Cardiac fibroblast (primary cell): Measurements from ENCODE around the gene FOXI2.

Source experiments
- DNase-seq, 2 donors: peaks; one replicate each; pipeline versions ENCODE4 v3.0.0 to v3.0.0-alpha.2; 2010; ENCODE audit warnings: low read depth in 2 of 2
- H3K4me3 ChIP-seq, 2 donors: replicated peaks in 1 of 2; 1 replicate in 1 of 2; 2 replicates in 1 of 2; pipeline ENCODE4 v1.5.1; 2011; ENCODE audit warnings: low read depth in 2 of 2, low read length in 2 of 2, mild to moderate bottlenecking in 2 of 2, moderate library complexity in 1 of 2
- TF ChIP-seq, protein P1 (sequence below): IDR thresholded peaks from one replicate; pipeline ENCODE4 v1.5.1; 2011; ENCODE audit warnings: low read depth, mild to moderate bottlenecking, low read length, inconsistent platforms

Gene FOXI2

DNA sequence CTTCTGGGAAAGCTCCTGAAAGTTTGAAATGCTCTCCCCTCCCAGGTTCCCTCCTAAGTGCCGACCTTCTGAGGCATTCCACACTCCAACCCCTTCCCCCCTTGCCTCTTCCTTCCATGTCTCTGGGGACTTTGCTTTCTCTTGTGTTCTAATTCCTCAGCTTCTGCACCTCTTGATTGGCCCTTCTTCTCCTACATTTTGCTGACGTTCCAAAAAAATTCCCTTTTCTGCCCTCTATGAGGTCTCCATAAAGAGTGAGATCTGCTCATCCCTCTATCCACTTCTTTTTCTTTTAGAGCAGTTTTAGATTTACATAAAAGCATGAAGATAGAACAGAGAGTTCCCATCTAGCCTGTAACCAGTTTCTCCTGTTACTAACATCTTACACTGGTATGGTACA, 22.3 kb downstream of the FOXI2 start:
- H3K4me3 ChIP-seq: no peak overlapping the region
- no peak for DNase-seq
- TF ChIP-seq, protein P1, sequence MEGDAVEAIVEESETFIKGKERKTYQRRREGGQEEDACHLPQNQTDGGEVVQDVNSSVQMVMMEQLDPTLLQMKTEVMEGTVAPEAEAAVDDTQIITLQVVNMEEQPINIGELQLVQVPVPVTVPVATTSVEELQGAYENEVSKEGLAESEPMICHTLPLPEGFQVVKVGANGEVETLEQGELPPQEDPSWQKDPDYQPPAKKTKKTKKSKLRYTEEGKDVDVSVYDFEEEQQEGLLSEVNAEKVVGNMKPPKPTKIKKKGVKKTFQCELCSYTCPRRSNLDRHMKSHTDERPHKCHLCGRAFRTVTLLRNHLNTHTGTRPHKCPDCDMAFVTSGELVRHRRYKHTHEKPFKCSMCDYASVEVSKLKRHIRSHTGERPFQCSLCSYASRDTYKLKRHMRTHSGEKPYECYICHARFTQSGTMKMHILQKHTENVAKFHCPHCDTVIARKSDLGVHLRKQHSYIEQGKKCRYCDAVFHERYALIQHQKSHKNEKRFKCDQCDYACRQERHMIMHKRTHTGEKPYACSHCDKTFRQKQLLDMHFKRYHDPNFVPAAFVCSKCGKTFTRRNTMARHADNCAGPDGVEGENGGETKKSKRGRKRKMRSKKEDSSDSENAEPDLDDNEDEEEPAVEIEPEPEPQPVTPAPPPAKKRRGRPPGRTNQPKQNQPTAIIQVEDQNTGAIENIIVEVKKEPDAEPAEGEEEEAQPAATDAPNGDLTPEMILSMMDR: no peak

DNA sequence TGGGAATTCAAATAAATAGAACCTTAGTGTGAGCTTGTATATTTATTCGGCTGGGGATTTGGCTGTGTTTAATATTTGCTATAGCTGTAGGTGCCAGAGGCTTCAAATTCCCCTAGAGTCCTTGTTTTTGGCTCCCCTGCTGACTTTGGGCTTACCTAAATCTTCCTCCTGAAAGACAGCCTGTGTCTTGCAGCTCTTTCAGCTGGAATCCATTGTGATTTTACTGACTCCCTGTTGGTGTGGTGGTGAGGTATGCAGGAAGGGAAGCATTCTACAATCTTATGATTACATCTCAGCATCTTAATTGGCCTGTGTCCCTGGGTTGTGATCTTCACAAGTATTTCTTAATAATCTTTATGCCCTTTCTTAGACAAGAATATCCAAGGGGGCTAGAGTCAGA, 25.9 kb downstream of the FOXI2 start:
- no peak overlapping the region for H3K4me3 ChIP-seq
- no peak for DNase-seq
- TF ChIP-seq, protein P1: no peak

DNA sequence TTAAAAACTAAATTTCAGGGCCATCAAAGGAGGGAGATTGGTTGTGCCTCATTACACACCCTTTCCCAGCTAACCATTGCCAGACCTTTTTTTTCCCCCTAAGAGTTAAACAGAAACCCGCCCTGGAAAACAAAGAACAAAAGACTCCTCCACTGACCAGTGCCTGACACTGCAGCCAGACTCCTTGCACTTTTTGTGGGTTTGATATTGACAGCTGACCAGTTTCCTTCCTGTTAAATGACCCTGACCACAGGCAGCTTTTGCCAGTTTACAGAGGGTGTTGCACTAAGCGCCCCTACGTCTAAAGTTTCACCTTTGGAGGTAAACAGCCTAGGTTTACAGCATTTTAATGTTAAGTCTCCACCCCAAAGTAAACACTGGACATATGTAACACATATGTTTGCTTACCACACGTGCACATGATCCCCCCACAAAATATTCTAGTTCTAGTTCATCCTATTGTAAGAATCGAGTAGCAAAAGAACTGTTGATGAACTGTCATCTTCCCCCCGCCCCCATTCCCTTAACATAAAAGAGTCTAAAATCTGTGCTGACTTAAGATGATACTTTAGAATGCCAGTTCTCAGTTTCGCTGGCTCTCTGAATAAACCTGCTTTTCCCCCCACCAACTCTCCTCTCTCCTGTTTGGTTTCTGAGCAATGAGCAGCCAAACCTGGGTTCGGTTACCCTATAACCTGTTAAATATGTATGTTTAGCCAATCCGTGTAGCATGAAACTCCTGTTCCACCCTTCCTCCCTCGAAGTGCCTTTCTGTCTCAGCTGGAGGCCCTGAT, 38.0 kb downstream of the FOXI2 start:
- H3K4me3 ChIP-seq: no peak overlapping the region
- TF ChIP-seq, protein P1: no peak
- no peak for DNase-seq

DNA sequence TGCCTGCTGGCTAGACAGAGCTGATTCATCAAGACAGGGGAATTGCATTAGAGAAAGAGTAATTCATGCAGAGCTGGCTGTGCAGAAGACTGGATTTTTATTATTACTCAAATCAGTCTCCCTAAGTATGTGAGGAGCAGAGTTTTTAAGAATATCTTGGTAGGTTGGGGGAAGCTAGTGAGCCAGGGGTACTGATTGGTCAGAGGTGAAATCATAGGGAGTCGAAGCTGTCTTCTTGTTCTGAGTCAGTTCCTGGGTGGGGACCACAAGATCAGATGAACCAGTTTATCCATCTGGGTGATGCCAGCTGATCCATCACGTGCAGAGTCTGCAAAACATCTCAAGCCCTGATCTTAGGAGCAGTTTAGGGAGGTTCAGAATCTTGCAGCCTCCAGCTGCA, 39.8 kb downstream of the FOXI2 start:
- TF ChIP-seq, protein P1: no peak
- DNase-seq: no peak
- no peak overlapping the region for H3K4me3 ChIP-seq

DNA sequence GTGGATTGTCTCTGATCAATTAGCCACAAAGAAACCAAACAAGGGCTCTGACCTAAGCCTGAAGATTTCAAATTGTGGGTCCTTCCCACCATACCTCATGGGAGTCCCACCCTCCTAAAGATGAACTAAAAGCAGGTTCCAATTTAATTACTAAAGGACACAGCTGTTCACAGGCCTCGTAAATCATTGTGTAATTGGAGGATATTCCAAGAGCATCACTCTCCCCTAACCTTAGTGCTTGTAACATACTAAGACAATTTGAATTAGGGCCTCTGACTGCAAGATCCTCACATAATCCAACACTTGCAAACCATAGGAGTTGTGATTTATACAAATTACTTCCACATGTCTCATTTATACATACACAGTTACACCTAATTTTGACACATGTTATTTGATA, 44.4 kb downstream of the FOXI2 start:
- TF ChIP-seq, protein P1: no peak

DNA sequence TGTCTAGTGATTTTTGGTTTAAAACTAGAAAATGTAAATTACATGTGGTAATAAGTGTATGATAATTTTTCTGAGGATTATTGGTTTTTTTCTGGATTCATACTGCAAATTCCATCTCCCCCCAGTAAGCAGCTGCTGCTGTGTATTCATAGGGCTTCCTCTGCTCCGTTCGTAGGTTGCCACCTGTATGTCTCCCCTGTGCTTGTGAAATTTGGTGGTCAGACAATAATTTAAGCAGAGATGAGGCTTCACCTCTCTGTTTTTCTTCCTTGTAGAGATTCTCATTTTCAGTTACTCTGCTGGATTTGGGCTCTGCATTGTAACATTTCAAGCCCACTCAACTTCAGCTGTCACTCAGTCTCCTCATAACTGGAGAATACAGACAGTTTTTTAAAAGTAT, 50.9 kb downstream of the FOXI2 start:
- DNase-seq: no peak
- no peak overlapping the region for H3K4me3 ChIP-seq
- TF ChIP-seq, protein P1: no peak

More for the DNA sequence above, 44.4 kb downstream of the FOXI2 start:
- no peak overlapping the region for H3K4me3 ChIP-seq
- no peak for DNase-seq
